ENCODE results near the gene STXBP1.
"Not testable (repeated sequence)": the region's sequence is repeated elsewhere in the genome, so short reads cannot be mapped to it uniquely, and the experiment has no call there.

GRCh38 chr9:127577194-127577593 lies 34.9 kb upstream of the STXBP1 start:
- not testable (repeated sequence) for TF ChIP-seq ZNF616 (CRISPR knock-in tag; IDR thresholded peaks at IDR 0.05; ENCODE audit: low read depth); MAFK (conservative IDR thresholded peaks at IDR 0.05 in 1 of 2, IDR thresholded peaks at IDR 0.05 in 1 of 2; ENCODE audit: low read length in 2 of 2); FOXK2 (IDR thresholded peaks at IDR 0.05); ZFP36 (IDR thresholded peaks at IDR 0.05; ENCODE audit: borderline replicate concordance, low read depth, low read length, partially characterized antibody); POLR2A (IDR thresholded peaks at IDR 0.05; ENCODE audit: insufficient read depth in 1 of 2, low read depth in 2 of 2, low read length in 2 of 2); CCDC6 (CRISPR knock-in tag; IDR thresholded peaks at IDR 0.05); ZNF670 (CRISPR knock-in tag; IDR thresholded peaks at IDR 0.05; ENCODE audit: borderline replicate concordance); RBM22 (optimal IDR thresholded peaks at IDR 0.05; ENCODE audit: low read length); CTCF (CRISPR knock-in tag; IDR thresholded peaks at IDR 0.05); ZNF639 (CRISPR knock-in tag; conservative IDR thresholded peaks at IDR 0.05); BHLHE40 (IDR thresholded peaks at IDR 0.05; ENCODE audit: low read length)
- TF ChIP-seq, protein P1, sequence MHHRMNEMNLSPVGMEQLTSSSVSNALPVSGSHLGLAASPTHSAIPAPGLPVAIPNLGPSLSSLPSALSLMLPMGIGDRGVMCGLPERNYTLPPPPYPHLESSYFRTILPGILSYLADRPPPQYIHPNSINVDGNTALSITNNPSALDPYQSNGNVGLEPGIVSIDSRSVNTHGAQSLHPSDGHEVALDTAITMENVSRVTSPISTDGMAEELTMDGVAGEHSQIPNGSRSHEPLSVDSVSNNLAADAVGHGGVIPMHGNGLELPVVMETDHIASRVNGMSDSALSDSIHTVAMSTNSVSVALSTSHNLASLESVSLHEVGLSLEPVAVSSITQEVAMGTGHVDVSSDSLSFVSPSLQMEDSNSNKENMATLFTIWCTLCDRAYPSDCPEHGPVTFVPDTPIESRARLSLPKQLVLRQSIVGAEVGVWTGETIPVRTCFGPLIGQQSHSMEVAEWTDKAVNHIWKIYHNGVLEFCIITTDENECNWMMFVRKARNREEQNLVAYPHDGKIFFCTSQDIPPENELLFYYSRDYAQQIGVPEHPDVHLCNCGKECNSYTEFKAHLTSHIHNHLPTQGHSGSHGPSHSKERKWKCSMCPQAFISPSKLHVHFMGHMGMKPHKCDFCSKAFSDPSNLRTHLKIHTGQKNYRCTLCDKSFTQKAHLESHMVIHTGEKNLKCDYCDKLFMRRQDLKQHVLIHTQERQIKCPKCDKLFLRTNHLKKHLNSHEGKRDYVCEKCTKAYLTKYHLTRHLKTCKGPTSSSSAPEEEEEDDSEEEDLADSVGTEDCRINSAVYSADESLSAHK (CRISPR knock-in tag; IDR thresholded peaks at IDR 0.05; ENCODE audit: borderline replicate concordance), result not testable (repeated sequence)

All from HepG2 (cell line).